Astrocyte of the cerebellum (primary cell): ENCODE data around the gene ZHX3.

Experiments
- DNase-seq: peaks from one replicate; pipeline ENCODE4 v3.0.0-alpha.2; 2011; ENCODE audit warnings: low read depth
- H3K4me3 ChIP-seq: 2 replicates; pipeline ENCODE4 v1.5.1; 2011; ENCODE audit warnings: mild to moderate bottlenecking, low read depth, low read length, moderate library complexity
- in situ Hi-C: cut with HindIII; loops from 2 replicates; pipeline ENCODE4 v1.10.0; 2017; ENCODE audit warnings: low sequenced_read_pairs
- TF ChIP-seq, protein P1 (sequence below): IDR thresholded peaks from 2 replicates; pipeline ENCODE4 v1.5.1; 2012; ENCODE audit warnings: low read length, low read depth, moderate library complexity, mild to moderate bottlenecking; ENCODE audit errors: missing control alignments

Gene ZHX3

GRCh38 chr20:41168281-41169161, 149.0 kb downstream of the ZHX3 start:
- TF ChIP-seq, protein P1, sequence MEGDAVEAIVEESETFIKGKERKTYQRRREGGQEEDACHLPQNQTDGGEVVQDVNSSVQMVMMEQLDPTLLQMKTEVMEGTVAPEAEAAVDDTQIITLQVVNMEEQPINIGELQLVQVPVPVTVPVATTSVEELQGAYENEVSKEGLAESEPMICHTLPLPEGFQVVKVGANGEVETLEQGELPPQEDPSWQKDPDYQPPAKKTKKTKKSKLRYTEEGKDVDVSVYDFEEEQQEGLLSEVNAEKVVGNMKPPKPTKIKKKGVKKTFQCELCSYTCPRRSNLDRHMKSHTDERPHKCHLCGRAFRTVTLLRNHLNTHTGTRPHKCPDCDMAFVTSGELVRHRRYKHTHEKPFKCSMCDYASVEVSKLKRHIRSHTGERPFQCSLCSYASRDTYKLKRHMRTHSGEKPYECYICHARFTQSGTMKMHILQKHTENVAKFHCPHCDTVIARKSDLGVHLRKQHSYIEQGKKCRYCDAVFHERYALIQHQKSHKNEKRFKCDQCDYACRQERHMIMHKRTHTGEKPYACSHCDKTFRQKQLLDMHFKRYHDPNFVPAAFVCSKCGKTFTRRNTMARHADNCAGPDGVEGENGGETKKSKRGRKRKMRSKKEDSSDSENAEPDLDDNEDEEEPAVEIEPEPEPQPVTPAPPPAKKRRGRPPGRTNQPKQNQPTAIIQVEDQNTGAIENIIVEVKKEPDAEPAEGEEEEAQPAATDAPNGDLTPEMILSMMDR, result no peak
- in situ Hi-C loops, result no loop called here
- H3K4me3 ChIP-seq, result no peak overlapping the region
- DNase-seq, result no peak

GRCh38 chr20:41167481-41168253, 149.9 kb downstream of the ZHX3 start:
- H3K4me3 ChIP-seq, result no peak overlapping the region
- DNase-seq, result no peak
- TF ChIP-seq, protein P1, result no peak
- in situ Hi-C loops, result no loop called here

DNA sequence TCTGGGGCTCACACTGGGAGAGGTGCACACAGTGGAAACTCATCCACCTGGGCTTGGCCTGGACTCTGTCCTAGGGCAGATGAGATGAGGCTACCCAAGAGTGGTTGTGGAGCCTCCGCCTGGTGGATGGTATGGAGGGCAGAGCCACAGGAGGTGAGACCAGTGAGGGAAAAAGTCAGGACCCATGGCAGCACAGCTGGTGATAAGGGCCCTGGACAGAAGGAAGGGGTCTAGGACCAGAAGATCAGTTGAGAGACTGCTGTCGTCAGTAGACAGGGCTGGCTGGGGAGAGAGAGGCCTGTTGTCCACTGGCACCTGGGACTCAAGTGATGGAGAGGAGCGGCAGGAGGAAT, 150.4 kb downstream of the ZHX3 start:
- no peak overlapping the region for H3K4me3 ChIP-seq
- TF ChIP-seq, protein P1, result no peak
- in situ Hi-C loops, result no loop called here
- no peak for DNase-seq

DNA sequence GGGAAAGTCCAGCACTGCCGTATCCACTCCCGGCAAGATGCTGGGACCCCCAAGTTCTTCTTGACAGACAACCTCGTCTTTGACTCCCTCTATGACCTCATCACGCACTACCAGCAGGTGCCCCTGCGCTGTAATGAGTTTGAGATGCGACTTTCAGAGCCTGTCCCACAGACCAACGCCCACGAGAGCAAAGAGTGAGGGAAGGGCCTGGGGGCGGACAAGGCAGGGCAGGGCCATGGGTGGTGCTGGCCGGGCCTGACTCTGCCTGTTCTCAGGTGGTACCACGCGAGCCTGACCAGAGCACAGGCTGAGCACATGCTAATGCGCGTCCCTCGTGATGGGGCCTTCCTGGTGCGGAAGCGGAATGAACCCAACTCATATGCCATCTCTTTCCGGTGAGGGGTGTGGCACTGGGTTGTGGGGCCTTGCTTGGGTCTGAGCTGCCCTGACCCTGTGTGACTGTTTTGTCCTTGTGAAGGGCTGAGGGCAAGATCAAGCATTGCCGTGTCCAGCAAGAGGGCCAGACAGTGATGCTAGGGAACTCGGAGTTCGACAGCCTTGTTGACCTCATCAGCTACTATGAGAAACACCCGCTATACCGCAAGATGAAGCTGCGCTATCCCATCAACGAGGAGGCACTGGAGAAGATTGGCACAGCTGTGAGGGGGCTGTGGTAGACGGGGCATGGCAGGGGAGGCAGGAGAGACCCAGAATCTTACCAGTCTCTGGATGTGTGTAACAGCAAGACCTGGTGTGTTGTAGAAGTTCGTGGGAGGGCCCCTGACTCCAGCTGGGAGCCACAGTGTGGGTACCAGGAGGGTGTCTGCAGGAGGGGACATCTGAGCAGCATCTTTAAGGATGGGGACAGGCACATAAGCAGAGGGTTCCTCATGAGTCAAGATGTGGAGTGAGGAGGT, 151.1 kb downstream of the ZHX3 start:
- TF ChIP-seq, protein P1, result no peak
- in situ Hi-C loops, result no loop called here
- DNase-seq, result no peak
- H3K4me3 ChIP-seq, result no peak overlapping the region

DNA sequence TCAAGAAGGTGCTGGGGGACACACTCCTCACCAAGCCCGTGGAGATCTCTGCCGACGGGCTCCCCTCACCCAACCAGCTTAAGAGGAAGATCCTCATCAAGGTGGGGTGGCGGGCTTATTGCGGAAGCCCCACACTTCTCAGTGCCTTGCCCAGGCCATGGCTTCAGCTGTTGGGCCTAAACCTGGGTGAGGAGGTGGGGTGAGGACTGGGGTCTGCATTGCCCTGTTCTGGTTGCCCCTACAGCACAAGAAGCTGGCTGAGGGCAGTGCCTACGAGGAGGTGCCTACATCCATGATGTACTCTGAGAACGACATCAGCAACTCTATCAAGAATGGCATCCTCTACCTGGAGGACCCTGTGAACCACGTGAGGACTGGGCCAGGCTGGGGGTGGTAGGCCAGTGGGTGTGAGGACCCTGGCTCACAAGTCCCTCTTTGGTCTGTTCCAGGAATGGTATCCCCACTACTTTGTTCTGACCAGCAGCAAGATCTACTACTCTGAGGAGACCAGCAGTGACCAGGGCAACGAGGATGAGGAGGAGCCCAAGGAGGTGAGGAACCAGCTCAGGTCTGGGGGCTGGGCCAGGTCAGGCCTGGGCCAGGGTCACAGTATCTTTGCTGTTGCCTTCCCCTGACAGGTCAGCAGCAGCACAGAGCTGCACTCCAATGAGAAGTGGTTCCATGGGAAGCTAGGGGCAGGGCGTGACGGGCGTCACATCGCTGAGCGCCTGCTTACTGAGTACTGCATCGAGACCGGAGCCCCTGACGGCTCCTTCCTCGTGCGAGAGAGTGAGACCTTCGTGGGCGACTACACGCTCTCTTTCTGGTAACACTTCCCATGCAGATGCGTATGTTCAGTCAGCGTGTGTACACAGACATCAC, 152.3 kb downstream of the ZHX3 start:
- DNase-seq, result no peak
- no peak overlapping the region for H3K4me3 ChIP-seq
- in situ Hi-C loops, result no loop called here
- TF ChIP-seq, protein P1, result no peak
